ELR (cell line): ENCODE results near the gene ARHGEF19.
"Not testable (repeated sequence)": the region's sequence is repeated elsewhere in the genome, so short reads cannot be mapped to it uniquely, and the experiment has no call there.

Experiments used
- DNase-seq: peaks from one replicate; pipeline ENCODE4 v3.0.0-alpha.2; 2015; ENCODE audit warnings: low read depth

Gene ARHGEF19

GRCh38 chr1:16221499-16221898, 9.0 kb upstream of the ARHGEF19 start:
- DNase-seq = no peak

- no peak for DNase-seq
These were observed 7.6 kb upstream of the ARHGEF19 start for GRCh38 chr1:16219968-16220500.

- no peak for DNase-seq
These were observed 6.2 kb upstream of the ARHGEF19 start for GRCh38 chr1:16218674-16219071.

GRCh38 chr1:16218014-16218673, 5.7 kb upstream of the ARHGEF19 start:
- no peak for DNase-seq

DNA sequence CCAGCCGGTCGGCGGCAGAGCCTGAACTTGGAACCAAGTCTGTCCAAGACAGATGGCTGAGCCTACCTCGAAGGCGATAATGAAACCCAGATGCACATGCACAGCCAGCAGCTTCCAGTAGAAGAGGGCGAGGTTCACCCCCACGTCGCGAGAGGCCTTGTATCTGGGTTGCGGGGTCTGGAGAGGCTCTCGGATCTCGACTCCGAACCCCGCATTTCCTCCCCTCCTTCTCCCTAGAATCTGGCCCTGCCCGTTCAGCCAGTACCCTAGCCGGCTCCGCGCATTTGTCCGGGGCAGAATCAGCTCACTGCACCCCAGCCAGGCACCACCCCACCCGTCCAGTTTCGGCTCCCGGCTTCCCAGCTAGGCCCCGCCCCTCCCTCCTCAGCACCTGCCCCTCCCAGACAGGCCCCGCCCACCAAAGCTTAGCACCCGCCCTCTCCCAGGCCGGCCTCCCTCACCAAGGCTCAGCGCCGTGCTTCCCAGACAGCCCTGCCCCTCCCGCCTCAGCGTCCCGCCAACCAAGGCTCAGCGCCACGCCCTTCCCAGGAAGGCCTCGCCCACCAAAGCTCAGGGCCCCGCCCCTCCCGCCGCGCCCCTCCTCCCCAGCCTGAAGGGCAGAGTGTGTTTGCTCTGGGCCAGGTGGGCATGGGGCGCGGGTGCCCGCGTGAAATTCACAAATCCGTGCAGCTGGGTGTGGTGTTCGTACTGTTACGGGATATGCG, 4.8 kb upstream of the ARHGEF19 start:
- DNase-seq = peak; percentile 96

DNA sequence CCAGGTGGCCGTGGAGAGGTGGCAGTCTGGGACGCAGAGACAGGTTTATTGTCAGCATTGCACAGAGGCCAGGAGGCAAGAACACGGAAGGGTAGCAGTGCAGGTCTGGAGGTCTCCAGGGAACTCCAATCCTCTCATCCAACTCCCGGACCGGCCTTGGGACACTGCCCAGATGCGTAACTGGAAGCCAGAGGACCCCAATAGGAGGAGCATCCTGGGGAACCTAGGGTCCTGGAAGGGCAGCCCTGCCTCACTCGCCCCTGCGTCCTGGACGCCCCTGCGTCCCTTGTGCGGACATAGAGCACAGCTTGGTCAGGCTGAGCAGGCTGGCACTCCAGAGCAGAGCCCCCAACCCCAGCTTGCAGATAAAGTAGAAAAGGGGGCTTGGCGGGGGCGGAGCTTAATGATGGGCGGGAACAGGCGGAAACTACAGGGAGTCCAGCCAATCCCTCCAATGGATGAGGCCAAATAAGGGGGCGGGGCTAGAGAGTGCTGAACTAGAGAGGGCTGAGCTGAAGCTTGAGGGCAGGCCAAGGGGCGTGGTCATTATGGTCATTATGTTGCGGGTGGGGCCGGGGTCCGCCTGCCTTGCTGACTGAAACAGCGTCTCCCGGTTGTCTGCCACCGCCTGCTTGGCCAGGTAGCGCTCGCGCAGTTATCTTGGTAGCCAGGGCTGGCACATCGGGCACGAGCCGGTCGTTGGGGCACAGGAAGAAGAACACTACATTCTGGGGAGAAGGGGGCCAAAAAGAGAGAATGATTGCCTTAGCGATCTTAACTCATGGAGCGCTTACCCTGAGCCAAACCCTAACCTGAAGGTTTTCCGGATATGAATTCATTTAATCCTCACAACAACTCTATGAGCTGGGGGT, 3.7 kb upstream of the ARHGEF19 start:
- DNase-seq = peak; percentile 57

DNA sequence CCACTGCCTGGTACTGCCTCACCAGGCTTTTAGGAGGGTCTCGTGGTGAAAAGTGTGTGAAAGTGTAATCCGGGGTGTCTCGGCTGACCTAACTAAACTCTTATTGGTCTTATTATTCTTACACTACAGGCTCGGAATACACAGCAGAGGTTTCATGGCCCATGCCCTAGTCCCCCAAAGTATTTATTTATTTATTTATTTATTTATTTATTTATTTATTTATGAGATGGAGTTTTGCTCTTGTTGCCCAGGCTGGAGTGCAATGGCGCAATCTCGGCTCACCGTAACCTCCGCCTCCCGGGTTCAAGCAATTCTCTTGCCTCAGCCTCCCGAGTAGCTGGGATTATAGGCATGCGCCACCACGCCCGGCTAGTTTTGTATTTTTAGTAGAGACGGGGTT, 2.8 kb upstream of the ARHGEF19 start:
- not testable (repeated sequence) for DNase-seq

DNA sequence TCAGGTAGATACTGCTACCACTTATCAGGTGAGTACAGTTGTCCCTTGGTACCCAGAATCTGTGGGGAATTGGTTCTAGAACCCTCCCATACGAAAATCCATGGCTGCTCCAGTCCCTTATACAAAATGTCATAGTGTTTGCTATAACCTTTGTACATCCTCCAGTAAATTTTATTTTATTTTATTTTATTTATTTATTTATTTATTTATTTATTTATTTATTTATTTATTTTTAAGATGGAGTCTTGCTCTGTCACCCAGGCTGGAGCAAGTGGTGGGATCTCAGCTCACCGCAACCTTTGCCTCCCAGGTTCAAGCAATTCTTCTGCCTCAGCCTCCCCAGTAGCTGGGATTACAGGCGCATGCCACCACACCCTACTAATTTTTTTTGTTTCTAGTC, 1.1 kb upstream of the ARHGEF19 start:
- DNase-seq = not testable (repeated sequence)

- no peak for DNase-seq
These were observed 561 bp upstream of the ARHGEF19 start for GRCh38 chr1:16213013-16213412.

DNA sequence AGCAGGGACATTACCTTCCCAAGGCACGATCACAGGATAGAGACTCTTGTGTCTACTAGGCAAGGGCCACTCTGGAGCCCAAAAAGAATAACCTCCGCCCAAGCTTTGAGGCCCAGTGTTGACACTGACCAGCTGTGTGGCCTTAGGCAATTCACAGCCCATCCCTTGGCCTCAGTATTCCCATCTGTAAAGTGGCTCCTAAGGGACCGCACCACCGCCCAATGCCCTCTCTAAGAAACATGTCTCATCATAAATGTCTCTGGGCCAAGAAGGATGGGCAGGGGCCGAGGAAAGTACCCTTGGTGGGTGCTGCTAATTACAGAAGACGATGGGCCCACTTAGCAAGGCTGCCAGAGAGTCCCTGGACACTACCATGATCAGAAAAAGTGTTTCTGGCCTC, 628 bp downstream of the ARHGEF19 start:
- no peak for DNase-seq

DNA sequence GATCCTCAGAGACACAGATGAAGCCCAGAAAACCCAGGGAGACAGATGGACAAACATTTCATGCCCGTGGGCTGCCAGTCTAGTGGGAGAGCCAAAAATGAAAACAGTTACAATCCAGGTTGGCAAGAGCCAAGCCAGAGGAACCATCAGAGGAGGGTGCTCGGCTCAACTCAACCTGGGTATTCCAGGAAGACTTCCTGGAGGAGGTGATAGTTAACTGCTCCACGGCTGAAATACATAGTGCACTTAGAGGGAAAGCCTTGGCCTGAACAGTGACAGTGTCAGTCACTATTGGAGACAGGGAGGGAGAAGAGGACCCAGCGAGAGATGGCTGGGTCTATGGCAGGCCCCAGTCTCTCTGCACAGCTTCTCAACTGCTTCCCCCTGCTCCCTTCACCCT, 1.9 kb downstream of the ARHGEF19 start:
- no peak for DNase-seq

DNA sequence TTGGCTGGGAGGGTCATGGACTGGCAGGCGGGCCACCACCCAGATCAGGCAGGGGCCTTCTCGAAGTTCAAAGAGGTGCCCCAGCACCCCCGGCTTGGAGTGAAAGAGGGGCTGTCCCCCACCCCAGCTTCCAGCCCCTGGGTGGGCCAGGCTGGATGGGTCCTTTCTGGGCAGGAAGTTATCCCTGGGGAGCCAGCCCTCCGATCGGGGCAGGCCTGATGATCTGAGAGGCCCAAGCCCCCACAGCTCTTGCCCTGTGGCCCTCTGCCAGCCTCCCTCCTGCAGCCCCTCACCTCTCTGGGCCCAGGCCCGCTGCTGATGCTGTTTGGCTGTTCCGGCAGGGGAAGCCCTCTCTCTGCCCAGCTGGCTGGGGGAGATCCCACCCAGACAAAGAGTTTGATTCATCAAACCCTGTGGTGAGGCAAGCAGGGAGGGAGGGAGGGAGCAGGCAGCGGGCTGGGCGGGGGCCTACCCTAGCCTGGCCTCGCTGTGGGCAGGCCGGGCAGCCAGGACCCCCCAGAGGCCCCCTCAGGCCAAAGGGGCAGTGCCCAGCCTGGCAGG, 2.5 kb downstream of the ARHGEF19 start:
- DNase-seq = no peak

GRCh38 chr1:16209132-16209846, 3.2 kb downstream of the ARHGEF19 start:
- no peak for DNase-seq

DNA sequence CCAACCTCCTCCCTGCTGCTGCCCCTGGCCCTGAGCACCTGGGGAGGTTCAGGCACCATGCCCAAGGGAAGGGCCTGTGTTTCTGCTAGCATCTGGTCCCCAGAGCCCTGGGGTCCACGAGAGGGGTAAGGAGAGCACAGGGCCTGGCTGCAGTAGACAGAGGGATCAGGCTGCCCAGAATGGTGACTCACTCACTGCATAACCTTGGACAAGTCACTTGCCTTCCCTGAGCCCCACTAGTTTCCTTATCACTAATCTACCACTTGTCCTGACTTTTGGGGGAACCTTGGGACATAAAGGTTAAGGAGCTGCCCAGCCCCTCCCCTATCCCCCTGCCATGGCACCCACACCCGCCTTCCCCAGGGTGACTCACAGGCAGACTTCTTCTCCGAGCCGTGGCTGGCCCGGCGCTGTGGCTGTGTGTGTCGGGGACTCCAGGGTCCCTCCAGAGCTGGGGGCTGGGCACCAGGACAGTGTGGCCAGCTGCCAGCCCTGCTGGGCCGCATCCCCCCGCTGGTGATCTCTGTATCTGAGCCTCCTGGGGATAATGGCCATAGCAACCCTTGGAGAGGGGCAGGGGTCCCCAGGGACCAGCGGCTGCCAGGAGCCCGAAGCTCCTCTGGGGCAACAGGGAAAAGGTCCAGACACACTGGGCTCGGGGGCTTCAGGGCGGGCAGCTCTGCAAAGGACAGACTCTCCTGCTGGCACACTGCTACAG, 4.0 kb downstream of the ARHGEF19 start:
- peak; percentile 68 for DNase-seq

DNA sequence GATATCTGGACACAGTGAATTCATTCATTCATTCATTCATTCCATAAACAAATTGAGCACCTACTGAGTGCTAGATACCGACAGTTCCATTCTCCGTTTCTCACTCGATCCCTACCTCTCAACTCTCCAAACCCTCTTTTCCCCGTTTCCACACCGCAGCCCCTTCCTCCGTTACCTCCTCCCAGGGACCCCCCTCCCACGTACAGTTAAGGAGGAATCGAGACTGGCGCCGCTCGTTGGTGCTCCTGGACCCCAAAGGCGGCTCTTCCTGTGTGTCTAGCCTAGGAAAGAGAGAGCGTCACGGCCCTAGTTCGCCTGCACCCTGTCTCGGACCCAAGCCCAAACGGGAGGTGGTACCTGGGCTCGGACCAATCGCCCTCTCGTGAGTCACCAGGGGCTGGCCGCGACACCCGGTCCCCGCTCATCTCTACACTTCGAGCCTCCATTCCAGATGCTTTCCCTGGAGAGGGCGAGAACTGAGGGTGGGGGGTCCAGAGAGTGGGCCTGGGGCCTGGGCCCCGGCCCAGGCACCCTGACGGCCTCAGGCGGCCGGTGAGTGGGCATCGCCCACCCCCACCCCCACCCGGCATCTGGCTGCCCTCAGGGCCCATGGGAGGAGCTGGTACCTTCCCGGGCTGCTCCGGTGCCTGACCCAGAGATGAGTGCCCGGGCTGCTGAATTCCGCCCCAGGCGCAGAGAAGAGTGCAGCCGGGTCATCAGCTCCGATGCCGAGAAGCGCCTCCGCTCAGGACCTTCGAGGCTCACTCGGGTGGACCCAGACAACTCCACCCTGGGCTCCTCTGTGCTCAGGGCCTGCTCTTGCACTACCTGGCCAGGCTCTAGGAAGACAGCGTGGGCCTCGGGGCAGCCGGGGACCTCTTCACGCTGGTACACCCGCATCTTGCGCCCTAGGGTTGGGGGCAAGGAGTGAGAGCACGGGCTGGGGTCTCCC, 4.9 kb downstream of the ARHGEF19 start:
- peak; percentile 64 for DNase-seq

- DNase-seq = peak; percentile 99
These were observed 5.7 kb downstream of the ARHGEF19 start for GRCh38 chr1:16206547-16207317.

GRCh38 chr1:16205891-16206546, 6.4 kb downstream of the ARHGEF19 start:
- DNase-seq = peak; percentile 17

- DNase-seq = no peak
These were observed 7.1 kb downstream of the ARHGEF19 start for GRCh38 chr1:16205334-16205671.
